ENCODE measurements around the gene CT45A1. TPM values are rescaled to one million over a fixed set of nuclear protein-coding genes. Genes with fewer than 3 reads are reported as not detected.

The CT45A1 gene
- total and polyA plus RNA-seq, 2 donors (not counting 3 experiments of a cell fraction or from before 2014, with no cell fraction given) = not detected

GRCh38 chrX:135740681-135741149, 27.3 kb downstream of the CT45A1 start:
- Histone ChIP-seq H3K4me2 (ENCODE audit: insufficient read depth, low read length) (no peak overlapping the region), H3K79me2 (ENCODE audit: control insufficient read depth, insufficient read depth, low read length) (no peaks in the 10 kb centered on the region), H3K4me1 (ENCODE audit: control insufficient read depth, extremely low read depth, insufficient read depth, low read length) (no peaks in the 10 kb centered on the region), H3K27me3 (ENCODE audit: control insufficient read depth in 2 of 2, insufficient read depth in 2 of 2, low read length in 2 of 2) (no peaks in the 10 kb centered on the region), H2AFZ (ENCODE audit: low read depth, low read length) (no peak overlapping the region), H3K4me3 (replicated peaks in 1 of 3; ENCODE audit: insufficient read depth in 1 of 3, low read depth in 1 of 3, low read length in 3 of 3) (no peak overlapping the region), H3K9me1 (replicated peaks; ENCODE audit: control insufficient read depth, extremely low read depth, insufficient read depth, low read length) (no peaks in the 10 kb centered on the region), H3K36me3 (ENCODE audit: control insufficient read depth in 2 of 2, extremely low read depth in 1 of 2, insufficient read depth in 2 of 2, low read length in 2 of 2) (no peaks in the 10 kb centered on the region), H3K27ac (ENCODE audit: insufficient read depth, low read depth, low read length) (no peak overlapping the region), H3K9me3 (replicated peaks; ENCODE audit: control insufficient read depth, insufficient read depth, low read length) (no peaks in the 10 kb centered on the region), H3K9ac (replicated peaks; ENCODE audit: extremely low read depth, insufficient read depth, low read length) (no peak overlapping the region), H4K20me1 (replicated peaks; ENCODE audit: control insufficient read depth, extremely low read depth, insufficient read depth, low read length) (no peaks in the 10 kb centered on the region)
- dilution Hi-C loops (cut with MboI; ENCODE audit: extremely low pct_ligation_motif_present, low sequenced_read_pairs) = no loop called here
- TF ChIP-seq CTCF (IDR thresholded peaks at IDR 0.05; ENCODE audit: extremely low read depth in 1 of 2, insufficient read depth in 1 of 2, low read depth in 1 of 2, low read length in 2 of 2) = peak; percentile 32 to 45
- TF ChIP-seq POLR2AphosphoS5 (IDR thresholded peaks at IDR 0.05; ENCODE audit: insufficient read depth, low read depth, low read length) = no peak
- DNase-seq (ENCODE audit: low read depth, low spot score) = peak; percentile 6
- CTCF ChIA-PET = no interaction called here
- FAIRE-seq = no peak
- POLR2A ChIA-PET = no interaction called here
- BruUV-seq (replicated peaks) = no TSS peak
- intact Hi-C loops (cut with micrococcal nuclease) = no loop called here

- H4K20me1 ChIP-seq (replicated peaks; ENCODE audit: control insufficient read depth, extremely low read depth, insufficient read depth, low read length) = no peaks in the 10 kb centered on the region
- no peak overlapping the region for H3K4me3 ChIP-seq (replicated peaks in 1 of 3; ENCODE audit: insufficient read depth in 1 of 3, low read depth in 1 of 3, low read length in 3 of 3)
- intact Hi-C loops (cut with micrococcal nuclease) = no loop called here
- ChIA-PET CTCF (no interaction called here), POLR2A (no interaction called here)
- no peak for DNase-seq (ENCODE audit: low read depth, low spot score)
- no peaks in the 10 kb centered on the region for H3K36me3 ChIP-seq (ENCODE audit: control insufficient read depth in 2 of 2, extremely low read depth in 1 of 2, insufficient read depth in 2 of 2, low read length in 2 of 2)
- H3K4me1 ChIP-seq (ENCODE audit: control insufficient read depth, extremely low read depth, insufficient read depth, low read length) = no peaks in the 10 kb centered on the region
- TF ChIP-seq POLR2A (IDR thresholded peaks at IDR 0.05; ENCODE audit: low read depth, low read length) (no peak), MYC (IDR thresholded peaks at IDR 0.05; ENCODE audit: low read depth, low read length) (no peak), GATA2 (IDR thresholded peaks at IDR 0.05; ENCODE audit: insufficient read depth, insufficient read length, low read depth, low read length) (no peak), POLR2AphosphoS5 (IDR thresholded peaks at IDR 0.05; ENCODE audit: insufficient read depth, low read depth, low read length) (no peak), CTCF (IDR thresholded peaks at IDR 0.05; ENCODE audit: extremely low read depth in 1 of 2, insufficient read depth in 1 of 2, low read depth in 1 of 2, low read length in 2 of 2) (no peak), JUN (IDR thresholded peaks at IDR 0.05; ENCODE audit: borderline replicate concordance, insufficient read depth, insufficient read length, low read depth) (no peak), MAX (IDR thresholded peaks at IDR 0.05; ENCODE audit: insufficient read depth, insufficient read length) (no peak), EZH2 (IDR thresholded peaks at IDR 0.05; ENCODE audit: borderline replicate concordance, low read depth, low read length, severe bottlenecking) (no peak), FOS (IDR thresholded peaks at IDR 0.05; ENCODE audit: borderline replicate concordance, insufficient read depth, low read length) (no peak)
- no peak for FAIRE-seq
- H3K9me3 ChIP-seq (replicated peaks; ENCODE audit: control insufficient read depth, insufficient read depth, low read length) = no peaks in the 10 kb centered on the region
- no peak overlapping the region for H3K4me2 ChIP-seq (ENCODE audit: insufficient read depth, low read length)
- H3K9me1 ChIP-seq (replicated peaks; ENCODE audit: control insufficient read depth, extremely low read depth, insufficient read depth, low read length) = no peaks in the 10 kb centered on the region
- no peak overlapping the region for H2AFZ ChIP-seq (ENCODE audit: low read depth, low read length)
- no peak overlapping the region for H3K27ac ChIP-seq (ENCODE audit: insufficient read depth, low read depth, low read length)
- no peak overlapping the region for H3K9ac ChIP-seq (replicated peaks; ENCODE audit: extremely low read depth, insufficient read depth, low read length)
- BruUV-seq (replicated peaks) = no TSS peak
- no peaks in the 10 kb centered on the region for H3K79me2 ChIP-seq (ENCODE audit: control insufficient read depth, insufficient read depth, low read length)
- dilution Hi-C loops (cut with MboI; ENCODE audit: extremely low pct_ligation_motif_present, low sequenced_read_pairs) = no loop called here
- no peaks in the 10 kb centered on the region for H3K27me3 ChIP-seq (ENCODE audit: control insufficient read depth in 2 of 2, insufficient read depth in 2 of 2, low read length in 2 of 2)
Observed at GRCh38 chrX:135741192-135741715, 27.8 kb downstream of the CT45A1 start.
